CD4-positive, CD25-positive, alpha-beta regulatory T cell (primary cell): ENCODE measurements around the gene PDE6B. TPM values are rescaled to one million over a fixed set of nuclear protein-coding genes. Genes with fewer than 3 reads are reported as not detected.

Experiments used
- ATAC-seq, 2 donors: fragments of 150-1000 bp; cut with Tn5 transposase; one replicate each; pipeline ENCODE4 v1.10.0; 2021; ENCODE audit warnings: low read depth in 2 of 2, moderate number of reproducible peaks in 2 of 2, moderate library complexity in 1 of 2
- DNase-seq, 3 donors: peaks; one replicate each; pipeline versions ENCODE4 v3.0.0 to v3.0.0-alpha.2; 2012 to 2022; ENCODE audit warnings: mixed read lengths in 1 of 3
- H3K27ac ChIP-seq: one replicate; pipeline ENCODE4 v1.7.0; 2013; ENCODE audit warnings: mild to moderate bottlenecking, low read length; ENCODE audit not compliant: insufficient read depth, poor library complexity, severe bottlenecking
- H3K27me3 ChIP-seq: one replicate; pipeline ENCODE4 v1.7.0; 2013; ENCODE audit warnings: low read length; ENCODE audit not compliant: control insufficient read depth, insufficient read depth
- H3K36me3 ChIP-seq: one replicate; pipeline ENCODE4 v1.7.0; 2013; ENCODE audit warnings: mild to moderate bottlenecking, low read length, moderate library complexity; ENCODE audit not compliant: control insufficient read depth, insufficient read depth
- H3K4me1 ChIP-seq: 2 replicates; pipeline ENCODE4 v1.7.0; 2013; ENCODE audit warnings: mild to moderate bottlenecking, low read length; ENCODE audit not compliant: insufficient read depth, control insufficient read depth, poor library complexity, severe bottlenecking
- H3K4me3 ChIP-seq: one replicate; pipeline ENCODE4 v1.7.0; 2013; ENCODE audit warnings: low read depth, mild to moderate bottlenecking, low read length, moderate library complexity
- H3K9me3 ChIP-seq, 2 experiments: 1 replicate in 1 of 2; 2 replicates in 1 of 2; pipeline ENCODE4 v1.7.0; 2013; ENCODE audit warnings: low read length in 2 of 2, mild to moderate bottlenecking in 1 of 2, moderate library complexity in 1 of 2; ENCODE audit not compliant: control insufficient read depth in 2 of 2
- H3K27ac Mint-ChIP-seq, 3 donors: one replicate each; pipeline ENCODE4 v1.8.0; 2020 to 2022; ENCODE audit warnings: mild to moderate bottlenecking in 3 of 3, mixed read lengths in 3 of 3, moderate library complexity in 2 of 3
- H3K27me3 Mint-ChIP-seq: one replicate; pipeline ENCODE4 v1.8.0; 2022; ENCODE audit warnings: mild to moderate bottlenecking, mixed read lengths
- H3K36me3 Mint-ChIP-seq: one replicate; pipeline ENCODE4 v1.8.0; 2020; ENCODE audit warnings: mixed read lengths
- H3K4me1 Mint-ChIP-seq, 4 donors: one replicate each; pipeline ENCODE4 v1.8.0; 2020 to 2022; ENCODE audit warnings: mixed read lengths in 4 of 4, mild to moderate bottlenecking in 1 of 4
- H3K4me3 Mint-ChIP-seq, 4 donors: one replicate each; pipeline ENCODE4 v1.8.0; 2020 to 2022; ENCODE audit warnings: mild to moderate bottlenecking in 4 of 4, mixed read lengths in 4 of 4, moderate library complexity in 3 of 4
- H3K9me3 Mint-ChIP-seq, 7 donors: one replicate each; pipeline ENCODE4 v1.8.0; 2020 to 2022; ENCODE audit warnings: mixed read lengths in 7 of 7, mild to moderate bottlenecking in 3 of 7, moderate library complexity in 2 of 7
- polyA plus RNA-seq, 4 donors: library from polyadenylated mRNA; unstranded; fragments of 300-500 nt; fragmentation: Illumina TruSeq; gene quantifications; one replicate each; pipeline ENCODE4 v1.2.3, GENCODE V29; 2021
- total RNA-seq: library from RNA; stranded (reverse); gene quantifications from one replicate; pipeline ENCODE4 v1.2.3, GENCODE V29; 2022

Gene PDE6B
- total RNA-seq: 12.3 TPM
- polyA plus RNA-seq: 10 to 100 TPM; 13.6 to 19.8 (median 16.4) TPM

- no peak for DNase-seq
- Mint-ChIP-seq H3K4me1 (no peaks in the 10 kb centered on the region), H3K36me3 (no peaks in the 10 kb centered on the region), H3K9me3 (peaks cover 0 to 3% (median 0%) of the 10 kb centered on the region in 7 donors), H3K4me3 (no peak within 1 kb of the TSS), H3K27me3 (peaks cover 4% of the 10 kb centered on the region), H3K27ac (peak within 1 kb of the TSS in 1 of 3 donors; percentile 79)
- Histone ChIP-seq H3K36me3 (no peaks in the 10 kb centered on the region), H3K27me3 (no peaks in the 10 kb centered on the region), H3K4me3 (no peak within 1 kb of the TSS), H3K4me1 (no peaks in the 10 kb centered on the region), H3K9me3 (no peaks in the 10 kb centered on the region), H3K27ac (no peak within 1 kb of the TSS)
- ATAC-seq: no peak
Observed at GRCh38 chr4:624705-625590, at the start of gene PDE6B. Gene PDE6B (plus strand): TSS chr4:625573. CDS start chr4:625627, 54 bp downstream.

- H3K4me1 ChIP-seq: peaks cover 6% of the 10 kb centered on the region
- H3K9me3 Mint-ChIP-seq: peaks cover 0 to 6% (median 0%) of the 10 kb centered on the region in 7 donors
- peaks cover 0 to 19% (median 0%) of the 10 kb centered on the region in 4 donors for H3K4me1 Mint-ChIP-seq
- no peaks in the 10 kb centered on the region for H3K9me3 ChIP-seq
- H3K27ac ChIP-seq: no peak within 1 kb of the TSS
- DNase-seq: no peak
- peaks cover 11% of the 10 kb centered on the region for H3K27me3 ChIP-seq
- ATAC-seq: no peak
- H3K4me3 ChIP-seq: no peak within 1 kb of the TSS
- H3K4me3 Mint-ChIP-seq: peak within 1 kb of the TSS in 3 of 4 donors; percentile 27 to 65 (median 65)
- no peaks in the 10 kb centered on the region for H3K36me3 ChIP-seq
- H3K27ac Mint-ChIP-seq: no peak within 1 kb of the TSS
- H3K36me3 Mint-ChIP-seq: no peaks in the 10 kb centered on the region
- peaks cover 56% of the 10 kb centered on the region for H3K27me3 Mint-ChIP-seq
Observed at GRCh38 chr4:576245-576821, 49.0 kb upstream of the PDE6B start, which contains the start of gene TMEM271. Gene TMEM271 (minus strand): TSS chr4:576295. CDS start chr4:576062, 233 bp downstream.

- Mint-ChIP-seq H3K27ac (no peak overlapping the region), H3K4me3 (peak overlapping the region in 3 of 4 donors; percentile 27 to 65 (median 65)), H3K27me3 (peaks cover 51% of the 10 kb centered on the region), H3K9me3 (peaks cover 0 to 7% (median 0%) of the 10 kb centered on the region in 7 donors), H3K36me3 (no peaks in the 10 kb centered on the region), H3K4me1 (peaks cover 0 to 19% (median 0%) of the 10 kb centered on the region in 4 donors)
- Histone ChIP-seq H3K9me3 (peaks cover 0 to 2% of the 10 kb centered on the region in 2 experiments), H3K36me3 (no peaks in the 10 kb centered on the region), H3K27me3 (peaks cover 16% of the 10 kb centered on the region), H3K4me3 (no peak overlapping the region), H3K4me1 (peaks cover 6% of the 10 kb centered on the region), H3K27ac (no peak overlapping the region)
- DNase-seq (no peak), ATAC-seq (no peak)
Observed at GRCh38 chr4:576991-577498, 48.3 kb upstream of the PDE6B start.

GRCh38 chr4:577499-578450 is 47.6 kb upstream of the PDE6B start:
- Mint-ChIP-seq H3K9me3 (peaks cover 0 to 5% (median 0%) of the 10 kb centered on the region in 7 donors), H3K4me1 (peaks cover 0 to 19% (median 0%) of the 10 kb centered on the region in 4 donors), H3K27me3 (peaks cover 51% of the 10 kb centered on the region), H3K4me3 (peak overlapping the region in 2 of 4 donors; percentile 7 to 43), H3K27ac (no peak overlapping the region), H3K36me3 (no peaks in the 10 kb centered on the region)
- peaks cover 0 to 2% of the 10 kb centered on the region in 2 experiments for H3K9me3 ChIP-seq
- no peak overlapping the region for H3K27ac ChIP-seq
- DNase-seq: peak in 1 of 3 donors; percentile 10
- no peak overlapping the region for H3K4me3 ChIP-seq
- ATAC-seq: no peak
- peaks cover 16% of the 10 kb centered on the region for H3K27me3 ChIP-seq
- H3K36me3 ChIP-seq: no peaks in the 10 kb centered on the region
- peaks cover 6% of the 10 kb centered on the region for H3K4me1 ChIP-seq

GRCh38 chr4:578451-579443 is 46.6 kb upstream of the PDE6B start:
- Histone ChIP-seq H3K4me3 (no peak overlapping the region), H3K4me1 (peaks cover 6% of the 10 kb centered on the region), H3K27ac (no peak overlapping the region), H3K27me3 (peaks cover 16% of the 10 kb centered on the region), H3K36me3 (no peaks in the 10 kb centered on the region), H3K9me3 (peaks cover 4 to 6% of the 10 kb centered on the region in 2 experiments)
- no peaks in the 10 kb centered on the region for H3K36me3 Mint-ChIP-seq
- peaks cover 0 to 5% (median 0%) of the 10 kb centered on the region in 7 donors for H3K9me3 Mint-ChIP-seq
- no peak overlapping the region for H3K4me3 Mint-ChIP-seq
- DNase-seq: no peak
- peaks cover 43% of the 10 kb centered on the region for H3K27me3 Mint-ChIP-seq
- H3K4me1 Mint-ChIP-seq: peaks cover 0 to 19% (median 0%) of the 10 kb centered on the region in 4 donors
- ATAC-seq: no peak
- H3K27ac Mint-ChIP-seq: no peak overlapping the region

GRCh38 chr4:579543-580175 is 45.7 kb upstream of the PDE6B start:
- Mint-ChIP-seq H3K27me3 (peaks cover 34% of the 10 kb centered on the region), H3K27ac (no peak overlapping the region), H3K4me3 (no peak overlapping the region), H3K4me1 (peaks cover 0 to 15% (median 0%) of the 10 kb centered on the region in 4 donors), H3K36me3 (no peaks in the 10 kb centered on the region), H3K9me3 (peaks cover 0 to 10% (median 5%) of the 10 kb centered on the region in 7 donors)
- Histone ChIP-seq H3K4me1 (peaks cover 6% of the 10 kb centered on the region), H3K4me3 (no peak overlapping the region), H3K9me3 (peaks cover 11 to 15% of the 10 kb centered on the region in 2 experiments), H3K36me3 (no peaks in the 10 kb centered on the region), H3K27ac (no peak overlapping the region), H3K27me3 (peaks cover 11% of the 10 kb centered on the region)
- DNase-seq: no peak
- ATAC-seq: no peak
